ENCODE data around the gene TRIM33.

Gene TRIM33

GRCh38 chr1:114517348-114517747 lies 6.3 kb upstream of the TRIM33 start:
- TF ChIP-seq, protein P1, sequence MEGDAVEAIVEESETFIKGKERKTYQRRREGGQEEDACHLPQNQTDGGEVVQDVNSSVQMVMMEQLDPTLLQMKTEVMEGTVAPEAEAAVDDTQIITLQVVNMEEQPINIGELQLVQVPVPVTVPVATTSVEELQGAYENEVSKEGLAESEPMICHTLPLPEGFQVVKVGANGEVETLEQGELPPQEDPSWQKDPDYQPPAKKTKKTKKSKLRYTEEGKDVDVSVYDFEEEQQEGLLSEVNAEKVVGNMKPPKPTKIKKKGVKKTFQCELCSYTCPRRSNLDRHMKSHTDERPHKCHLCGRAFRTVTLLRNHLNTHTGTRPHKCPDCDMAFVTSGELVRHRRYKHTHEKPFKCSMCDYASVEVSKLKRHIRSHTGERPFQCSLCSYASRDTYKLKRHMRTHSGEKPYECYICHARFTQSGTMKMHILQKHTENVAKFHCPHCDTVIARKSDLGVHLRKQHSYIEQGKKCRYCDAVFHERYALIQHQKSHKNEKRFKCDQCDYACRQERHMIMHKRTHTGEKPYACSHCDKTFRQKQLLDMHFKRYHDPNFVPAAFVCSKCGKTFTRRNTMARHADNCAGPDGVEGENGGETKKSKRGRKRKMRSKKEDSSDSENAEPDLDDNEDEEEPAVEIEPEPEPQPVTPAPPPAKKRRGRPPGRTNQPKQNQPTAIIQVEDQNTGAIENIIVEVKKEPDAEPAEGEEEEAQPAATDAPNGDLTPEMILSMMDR (IDR thresholded peaks at IDR 0.05; ENCODE audit: insufficient read depth, low read depth, low read length, missing control alignments): no peak
- DNase-seq (ENCODE audit: low read depth): no peak
- no peak overlapping the region for H3K4me3 ChIP-seq (ENCODE audit: low read depth, low read length)

- no peak for DNase-seq (ENCODE audit: low read depth)
- H3K4me3 ChIP-seq (ENCODE audit: low read depth, low read length): peak overlapping the region; percentile 74
- TF ChIP-seq, protein P1 (IDR thresholded peaks at IDR 0.05; ENCODE audit: insufficient read depth, low read depth, low read length, missing control alignments): no peak
Observed at GRCh38 chr1:114512595-114513280, 1.7 kb upstream of the TRIM33 start.

DNA sequence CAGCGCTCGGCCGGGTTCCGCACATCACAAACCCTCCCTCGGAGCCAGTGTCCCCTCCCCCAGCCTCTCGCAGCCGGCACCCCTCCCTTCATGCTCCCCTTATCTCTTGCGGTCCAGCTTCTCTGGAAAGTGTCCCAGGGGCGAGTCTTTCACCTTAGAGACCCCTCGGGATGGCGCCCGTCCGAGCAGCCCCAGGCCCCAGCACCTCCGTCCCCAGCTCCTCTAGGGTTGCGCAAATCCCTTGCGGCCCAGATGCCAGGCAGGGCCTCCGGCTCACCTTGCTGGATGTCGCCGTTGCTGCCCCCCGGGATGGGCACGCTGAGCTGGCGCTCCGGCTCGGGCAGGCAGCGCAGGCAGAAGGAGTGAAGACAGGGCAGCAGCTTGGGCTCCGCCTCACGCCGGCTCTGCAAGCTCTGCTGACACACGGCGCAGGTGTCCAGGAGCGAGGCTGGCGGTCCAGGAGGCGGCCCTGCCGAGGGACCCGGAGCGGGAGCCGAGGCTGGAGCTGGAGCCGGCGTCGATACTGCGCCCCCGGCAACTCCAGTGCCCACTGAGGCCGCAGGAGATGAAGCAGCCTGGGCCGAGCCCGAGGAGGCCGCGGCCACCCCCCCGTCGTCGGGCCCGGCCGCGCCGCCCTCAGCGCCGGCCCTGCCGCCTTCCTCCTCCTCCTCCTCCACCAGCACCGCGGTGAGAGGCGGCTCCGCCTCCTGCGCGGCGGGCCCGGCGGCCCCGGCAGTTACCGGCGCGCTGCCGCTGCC lies 550 bp downstream of the TRIM33 start:
- peak; percentile 55 for DNase-seq (ENCODE audit: low read depth)

DNA sequence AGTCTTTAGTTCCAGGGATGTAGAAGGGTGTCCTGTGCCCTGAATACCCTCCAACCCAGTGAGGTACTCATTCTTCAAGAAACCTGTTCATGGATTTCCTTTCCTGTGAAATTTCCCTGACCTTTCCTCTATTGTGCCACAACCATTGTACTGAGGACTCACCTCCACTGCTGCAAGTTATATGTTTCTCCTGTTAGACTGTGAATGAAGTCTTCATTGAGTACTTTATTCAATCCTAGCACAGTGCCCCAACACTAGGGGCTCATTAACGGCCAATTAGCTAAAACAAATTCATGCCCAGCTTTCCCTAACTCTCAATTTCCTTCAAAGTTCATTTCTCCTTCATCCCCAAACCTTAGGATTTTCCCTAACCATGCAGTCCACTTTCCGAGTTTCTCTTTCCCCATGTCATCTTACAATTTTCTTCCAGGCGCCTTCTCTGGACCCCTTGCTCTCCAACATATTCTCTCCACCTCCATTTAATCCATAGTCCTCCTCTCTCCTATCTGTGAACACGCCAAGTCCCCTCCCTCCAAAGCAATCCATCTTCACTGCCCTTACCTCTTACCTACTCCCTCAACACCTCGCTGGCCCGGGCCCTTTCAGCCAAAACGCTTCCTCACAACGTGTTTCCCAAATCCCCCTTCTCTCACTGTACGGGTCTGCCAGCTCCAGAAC lies 1.3 kb downstream of the TRIM33 start:
- H3K4me3 ChIP-seq (ENCODE audit: low read depth, low read length): peak overlapping the region; percentile 72
- TF ChIP-seq, protein P1 (IDR thresholded peaks at IDR 0.05; ENCODE audit: insufficient read depth, low read depth, low read length, missing control alignments): no peak
- DNase-seq (ENCODE audit: low read depth): peak; percentile 27

More for the DNA sequence above, 550 bp downstream of the TRIM33 start:
- TF ChIP-seq, protein P1 (IDR thresholded peaks at IDR 0.05; ENCODE audit: insufficient read depth, low read depth, low read length, missing control alignments): no peak
- H3K4me3 ChIP-seq (ENCODE audit: low read depth, low read length): peak overlapping the region; percentile 72

GRCh38 chr1:114508386-114508898 lies 2.6 kb downstream of the TRIM33 start:
- TF ChIP-seq, protein P1 (IDR thresholded peaks at IDR 0.05; ENCODE audit: insufficient read depth, low read depth, low read length, missing control alignments): no peak
- H3K4me3 ChIP-seq (ENCODE audit: low read depth, low read length): peak overlapping the region; percentile 72; the same call in 1 of the 2 replicates
- no peak for DNase-seq (ENCODE audit: low read depth)

DNA sequence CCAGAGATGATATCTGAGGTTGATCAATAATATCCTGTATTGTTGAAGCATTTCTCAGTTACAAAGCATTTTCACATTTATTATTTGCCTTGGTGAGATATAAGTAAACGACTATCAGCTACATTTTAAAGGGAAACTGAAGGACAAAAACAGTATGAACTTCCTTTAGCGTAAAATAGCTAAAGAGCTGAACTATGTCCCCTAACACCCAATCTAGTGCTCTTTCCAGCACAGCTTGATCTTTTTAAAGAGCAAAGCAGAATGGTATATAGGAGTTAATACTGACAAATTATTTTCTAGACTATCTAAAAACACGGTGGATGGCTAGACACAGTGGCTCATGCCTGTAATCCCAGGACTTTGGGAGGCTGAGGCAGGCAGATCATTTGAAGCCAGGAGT lies 3.5 kb downstream of the TRIM33 start:
- DNase-seq (ENCODE audit: low read depth): no peak
- H3K4me3 ChIP-seq (ENCODE audit: low read depth, low read length): no peak overlapping the region
- TF ChIP-seq, protein P1 (IDR thresholded peaks at IDR 0.05; ENCODE audit: insufficient read depth, low read depth, low read length, missing control alignments): no peak

Measured in GM12865 (cell line).